HG03025 (cell line): ENCODE results near the gene ZNF319.

Experiments used
- ATAC-seq: cut with Tn5 transposase; IDR thresholded peaks from one replicate; pipeline ENCODE4 v1.9.1; 2021; ENCODE audit warnings: mild to moderate bottlenecking, moderate library complexity; ENCODE audit not compliant: unreplicated experiment, low FRiP score

ZNF319 gene

DNA sequence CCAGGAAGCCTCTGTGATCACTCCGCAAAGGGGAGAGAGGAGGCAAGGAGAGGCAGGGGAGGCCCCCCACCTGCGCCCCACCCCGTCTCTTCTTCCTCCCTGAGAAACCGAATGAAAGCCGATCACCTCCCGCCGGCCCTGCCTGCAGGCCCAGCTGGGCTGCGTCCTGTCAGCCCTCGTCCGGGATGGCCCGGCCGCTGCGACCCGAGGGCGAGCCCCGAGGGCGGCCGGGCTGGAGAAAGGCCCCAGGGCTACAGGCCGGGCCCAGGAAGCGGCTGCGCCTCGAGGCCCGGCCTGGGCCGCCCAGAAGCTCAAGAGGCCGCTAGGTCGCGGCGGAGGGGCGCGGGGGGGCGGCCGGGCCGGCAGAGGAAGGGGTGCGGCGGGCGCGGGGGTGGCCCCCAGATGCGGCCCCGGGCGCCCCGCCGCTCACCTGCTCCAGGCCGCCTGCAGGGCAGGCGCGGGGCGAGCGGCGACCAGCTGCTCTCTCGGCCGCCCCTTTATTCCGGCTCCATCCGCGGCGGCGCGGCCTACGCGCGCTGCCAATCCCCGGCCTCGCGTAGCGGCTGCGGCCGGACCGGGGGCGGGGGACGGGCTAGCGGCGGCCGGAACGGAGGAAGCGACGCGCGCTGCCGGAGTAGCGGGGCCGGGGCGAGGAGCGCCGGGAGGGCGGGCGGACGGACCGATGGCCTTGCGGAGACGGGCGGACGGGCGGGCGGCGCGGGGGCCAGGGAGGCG, at the start of gene ZNF319:
ZNF319 (minus strand) TSS at position 702 of the 735 bp plus-strand sequence. CDS start 2,407 bp downstream, outside the sequence.
- ATAC-seq, result peak; percentile 21

DNA sequence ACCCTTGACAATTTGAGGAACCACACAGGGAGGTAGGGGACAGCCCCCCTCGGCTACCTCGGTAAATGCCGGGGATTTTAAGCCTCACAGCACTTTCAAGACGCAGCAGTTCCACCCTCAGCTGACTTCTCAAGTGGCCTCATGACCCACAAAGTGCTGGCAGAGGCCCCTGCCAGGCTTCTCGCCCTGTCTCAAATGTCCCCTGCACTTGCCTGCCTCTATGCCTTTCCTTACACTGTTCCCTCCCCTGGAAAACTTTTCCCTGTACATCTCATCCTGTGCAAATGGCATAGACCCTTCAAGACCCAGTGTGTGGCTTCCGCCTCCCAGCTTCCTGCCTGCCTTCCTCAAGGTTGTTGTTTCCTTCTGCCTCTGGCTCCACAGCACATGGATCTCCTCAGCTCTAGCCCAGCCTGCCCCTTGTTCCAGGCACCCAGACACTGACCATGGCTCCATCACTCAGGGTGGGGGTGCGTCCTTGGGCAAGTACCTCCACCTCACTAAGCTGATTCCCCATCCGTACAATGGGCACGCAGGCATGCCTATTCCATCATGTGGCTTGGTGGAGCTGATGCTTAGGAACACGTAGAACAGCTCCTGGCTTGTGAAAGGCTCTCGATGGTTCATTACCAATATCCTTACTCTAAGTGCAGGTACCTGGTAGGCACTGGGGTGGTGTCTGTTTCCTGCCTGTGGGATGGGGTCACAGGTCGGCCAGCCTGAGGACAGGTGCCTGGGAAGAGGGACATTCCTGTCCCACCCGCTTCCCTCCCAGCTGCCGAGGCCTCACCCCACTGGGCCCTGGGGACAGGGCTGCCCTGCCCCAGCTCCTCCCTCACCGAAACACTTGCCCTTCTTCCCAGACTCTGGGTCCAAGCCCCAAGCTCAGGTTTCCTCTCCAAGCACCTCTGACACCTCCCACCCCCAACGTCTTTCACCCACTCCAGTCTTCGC, 49.0 kb upstream of the ZNF319 start:
- no peak for ATAC-seq

DNA sequence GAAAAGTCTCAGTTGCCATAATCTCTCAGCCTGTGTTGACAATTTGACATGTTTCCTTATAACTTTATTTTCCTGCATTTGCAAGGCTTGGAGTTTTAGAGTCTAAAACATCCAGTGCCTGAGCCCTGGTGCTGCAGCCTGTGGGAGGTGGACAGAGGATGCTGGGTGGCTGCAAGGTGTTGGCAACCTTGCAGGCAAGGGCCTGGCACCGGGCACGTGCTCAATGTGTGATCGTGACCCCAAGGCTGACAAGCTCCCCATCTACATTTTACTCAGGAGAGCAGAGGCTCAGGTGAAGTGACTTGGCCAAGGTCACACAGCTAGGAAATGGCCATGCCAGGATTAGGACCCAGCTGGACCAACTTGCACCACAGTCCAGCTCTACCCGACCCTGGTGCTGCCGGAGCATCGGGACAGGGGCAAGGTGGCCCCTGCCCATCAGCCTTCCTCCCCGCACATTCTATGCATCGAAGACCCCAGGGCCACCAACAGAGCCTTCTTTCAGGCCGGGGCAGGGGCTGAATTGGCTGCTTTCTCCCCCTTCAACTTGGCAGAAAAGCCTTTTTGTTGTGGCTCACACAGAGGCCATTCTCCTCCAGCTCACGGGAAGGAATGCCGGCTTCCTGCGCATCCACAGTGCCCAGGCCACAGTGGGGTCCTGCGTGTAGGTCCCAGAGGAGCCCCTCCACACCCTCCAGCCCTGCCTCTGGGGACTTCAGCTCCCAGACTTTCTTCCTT, 48.2 kb upstream of the ZNF319 start:
- no peak for ATAC-seq

DNA sequence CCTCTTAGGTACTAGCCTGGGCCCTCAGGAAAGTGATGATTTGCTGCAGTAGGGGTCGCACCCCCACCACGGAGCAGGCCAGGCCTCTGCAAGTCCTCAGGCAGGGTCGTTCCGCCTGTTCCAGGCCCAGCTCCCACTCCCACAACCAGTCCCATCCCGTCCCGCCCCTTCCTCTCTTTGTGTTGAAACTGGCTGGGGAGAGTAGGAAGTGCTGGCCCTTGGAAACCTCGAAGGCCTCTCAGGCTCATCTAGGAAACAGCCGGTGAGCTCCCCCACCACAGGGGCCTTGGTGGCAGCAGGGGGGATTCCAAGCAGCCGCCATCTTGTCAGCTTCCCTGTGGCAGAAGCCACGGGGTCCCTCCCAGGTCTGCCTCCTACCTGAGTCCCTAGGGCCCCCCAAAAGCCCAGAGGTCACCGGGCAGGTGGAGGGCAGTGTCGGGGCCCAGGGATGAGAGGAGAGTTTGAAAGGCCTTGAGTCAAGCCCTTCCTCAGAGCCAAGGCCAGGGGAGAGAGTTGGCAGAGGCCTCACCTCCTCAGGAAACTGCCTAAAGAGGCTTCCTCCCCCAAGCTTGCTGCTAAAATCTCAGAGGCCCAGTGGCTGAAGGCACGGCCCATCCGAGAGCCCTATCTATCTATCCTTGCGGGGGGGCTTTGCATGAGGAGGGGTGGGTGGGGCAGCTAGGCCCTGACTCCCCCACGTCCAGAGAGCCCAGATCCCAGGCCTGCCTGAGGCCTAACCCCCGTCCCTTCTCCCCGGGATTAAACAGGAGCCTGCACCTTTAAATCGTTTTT, 47.3 kb upstream of the ZNF319 start:
- ATAC-seq, result no peak

DNA sequence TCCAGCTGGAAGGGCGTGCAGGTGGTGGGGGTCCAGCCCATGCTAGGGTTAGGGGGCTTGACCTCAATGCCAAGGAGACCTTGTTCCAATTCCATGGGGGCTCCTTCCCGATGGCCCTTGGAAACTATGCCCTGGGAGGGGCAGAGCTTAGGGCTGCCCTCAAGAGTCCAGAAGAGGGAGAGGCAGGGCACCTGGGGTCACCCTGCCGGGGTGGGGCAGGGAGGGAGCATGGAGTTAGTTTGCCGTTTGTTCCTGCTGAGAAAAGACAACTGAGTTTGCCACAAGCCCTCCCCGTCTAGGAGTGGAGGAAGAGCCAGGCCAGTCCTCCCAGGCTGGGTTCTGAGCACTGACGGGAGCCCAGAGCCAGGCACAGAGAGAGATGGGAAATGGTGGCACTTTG, 46.5 kb upstream of the ZNF319 start:
- ATAC-seq, result no peak

DNA sequence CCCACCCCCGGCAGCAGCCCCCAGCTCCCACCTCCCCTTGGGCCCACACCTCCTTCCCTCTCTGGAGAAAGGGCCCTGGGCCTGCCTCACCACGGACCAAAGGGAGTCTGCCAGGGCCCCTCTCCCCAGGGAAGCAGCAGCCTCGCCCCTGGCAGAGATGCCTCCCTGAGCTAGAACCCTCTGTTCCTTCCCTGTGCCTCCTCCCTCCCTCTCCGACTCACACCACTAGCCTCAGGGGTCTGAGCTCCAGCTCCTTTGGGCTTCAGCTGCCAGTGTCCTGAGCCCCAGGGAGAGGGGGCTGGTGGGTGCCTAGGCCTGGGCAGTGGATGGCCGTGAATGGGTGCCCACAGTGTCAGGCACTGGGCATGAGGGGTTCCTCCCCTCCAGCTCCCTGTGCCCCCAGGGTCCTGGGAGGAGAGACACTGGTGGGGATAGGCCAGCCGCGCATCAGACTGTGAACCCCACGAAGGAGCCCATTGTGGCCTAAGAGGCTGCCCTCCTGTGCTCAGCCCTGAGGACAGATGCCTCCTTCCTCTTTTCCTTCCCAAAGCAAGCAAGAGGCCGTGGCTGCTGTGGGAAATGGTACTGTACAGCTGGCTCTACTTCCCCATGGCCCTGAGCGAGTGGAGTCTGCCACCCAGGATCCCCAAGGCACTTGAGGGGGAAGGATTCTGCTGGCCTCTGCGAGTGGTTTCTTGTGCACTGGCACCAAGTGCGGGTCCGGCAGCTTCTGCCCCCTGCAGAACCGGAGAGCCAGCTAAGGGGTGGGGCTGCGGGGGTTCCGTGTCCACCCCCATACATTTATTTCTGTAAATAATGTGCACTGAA, 45.8 kb upstream of the ZNF319 start:
- no peak for ATAC-seq

DNA sequence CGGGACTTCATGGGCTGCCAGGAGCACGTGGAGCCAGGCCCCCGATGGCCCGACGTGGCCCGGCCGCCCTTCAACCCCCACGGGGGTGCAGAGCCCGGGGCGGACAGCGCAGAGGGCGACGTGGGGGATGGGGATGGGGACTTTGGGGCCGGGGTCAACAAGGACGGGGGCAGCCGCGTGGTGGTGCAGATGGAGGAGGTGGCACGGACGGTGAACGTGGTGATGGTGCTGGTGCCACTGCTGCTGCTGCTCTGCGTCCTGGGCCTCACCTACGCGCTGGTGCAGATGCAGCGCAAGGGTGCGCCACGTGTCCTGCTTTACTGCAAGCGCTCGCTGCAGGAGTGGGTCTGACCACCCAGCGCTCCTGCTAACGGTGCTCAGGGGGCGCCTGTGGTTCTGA, 44.6 kb upstream of the ZNF319 start:
- ATAC-seq, result no peak

DNA sequence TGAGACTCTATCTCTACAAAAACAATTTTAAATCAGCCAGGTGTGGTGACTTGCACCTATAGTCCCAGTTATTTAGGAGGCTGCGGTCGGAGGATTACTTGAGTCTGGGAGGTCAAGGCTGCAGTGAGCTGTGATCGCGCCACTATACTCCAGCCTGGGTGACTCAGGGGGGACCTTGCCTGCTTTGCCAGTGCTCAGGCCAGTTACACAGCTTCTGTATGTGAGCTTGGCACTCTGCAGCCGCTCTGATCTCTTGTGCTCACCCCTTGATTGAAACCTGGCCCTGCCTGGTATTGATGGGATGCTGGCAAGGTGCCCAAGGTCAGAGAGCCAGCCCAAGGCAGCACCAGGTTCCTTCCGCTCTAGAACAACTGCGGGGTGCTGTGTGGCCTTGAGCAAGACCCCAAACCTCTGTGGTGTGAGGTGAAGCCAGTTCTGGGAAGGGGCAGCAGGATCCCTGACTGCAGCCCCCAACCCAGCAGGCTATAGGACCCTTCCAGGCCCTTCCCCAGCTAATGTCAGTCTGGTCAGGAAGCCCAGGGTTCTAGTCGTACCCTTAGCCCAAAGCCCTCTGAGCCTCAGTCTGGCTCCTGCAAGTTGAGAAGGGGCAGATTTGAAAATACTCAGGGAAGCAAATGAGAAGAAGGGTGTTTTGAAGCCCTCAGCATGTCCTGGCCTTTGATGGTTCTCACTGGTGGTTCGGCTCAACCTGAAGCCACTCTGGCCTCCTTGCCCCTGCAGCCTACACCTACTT, 44.0 kb upstream of the ZNF319 start:
- ATAC-seq, result no peak

DNA sequence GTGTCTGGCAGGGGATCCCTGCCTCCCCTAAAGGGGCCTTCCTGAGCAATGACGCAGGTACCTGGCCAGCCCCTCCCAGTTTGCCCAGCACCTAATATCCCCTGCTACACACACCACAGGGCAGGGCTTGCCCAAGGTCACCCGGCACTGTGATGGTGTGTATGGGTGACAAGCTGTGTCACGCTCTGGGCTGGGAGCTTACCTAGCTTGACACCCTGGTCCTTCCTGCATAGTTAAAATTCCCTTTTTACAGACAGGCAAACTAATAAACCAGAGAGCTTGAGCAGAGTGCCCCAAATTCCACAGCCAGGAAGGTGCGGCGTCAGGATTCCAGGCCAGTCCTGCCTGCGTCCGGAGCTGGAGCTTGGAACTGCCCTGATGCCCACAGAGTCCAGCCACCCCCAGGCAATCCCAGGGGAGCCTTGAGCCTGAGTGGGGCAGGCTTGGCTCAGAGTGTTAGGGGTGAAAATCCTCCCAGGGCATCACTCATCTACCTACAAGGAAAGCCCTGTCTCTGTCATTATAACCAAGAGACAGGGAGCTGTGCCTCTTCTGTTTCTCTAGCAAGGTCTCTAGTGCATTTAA, 43.2 kb upstream of the ZNF319 start:
- no peak for ATAC-seq

DNA sequence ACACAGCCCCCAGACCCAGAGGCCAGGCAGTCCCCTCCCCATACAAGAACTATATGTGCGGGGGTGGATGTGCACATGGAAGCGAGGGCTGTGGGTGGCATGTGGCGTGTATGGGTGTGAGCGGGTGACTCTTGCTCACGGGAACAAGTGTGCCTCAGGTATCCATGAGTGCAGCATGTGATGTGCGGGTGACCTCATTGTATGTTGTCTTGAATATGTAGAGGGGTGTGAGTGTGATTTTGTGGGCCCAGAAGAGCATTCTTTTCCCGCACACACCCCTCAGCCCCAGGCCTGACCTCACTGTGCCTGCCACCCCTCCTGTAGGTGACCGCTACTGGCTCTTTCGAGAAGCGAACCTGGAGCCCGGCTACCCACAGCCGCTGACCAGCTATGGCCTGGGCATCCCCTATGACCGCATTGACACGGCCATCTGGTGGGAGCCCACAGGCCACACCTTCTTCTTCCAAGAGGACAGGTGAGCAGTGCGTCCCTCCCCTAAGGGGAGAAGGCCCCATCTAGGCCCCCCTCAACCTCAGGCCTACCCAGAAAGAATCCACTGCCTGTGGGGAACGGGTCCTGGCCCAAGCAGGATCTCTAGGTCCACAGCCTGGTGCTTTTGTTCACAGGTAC, 42.5 kb upstream of the ZNF319 start:
- no peak for ATAC-seq

DNA sequence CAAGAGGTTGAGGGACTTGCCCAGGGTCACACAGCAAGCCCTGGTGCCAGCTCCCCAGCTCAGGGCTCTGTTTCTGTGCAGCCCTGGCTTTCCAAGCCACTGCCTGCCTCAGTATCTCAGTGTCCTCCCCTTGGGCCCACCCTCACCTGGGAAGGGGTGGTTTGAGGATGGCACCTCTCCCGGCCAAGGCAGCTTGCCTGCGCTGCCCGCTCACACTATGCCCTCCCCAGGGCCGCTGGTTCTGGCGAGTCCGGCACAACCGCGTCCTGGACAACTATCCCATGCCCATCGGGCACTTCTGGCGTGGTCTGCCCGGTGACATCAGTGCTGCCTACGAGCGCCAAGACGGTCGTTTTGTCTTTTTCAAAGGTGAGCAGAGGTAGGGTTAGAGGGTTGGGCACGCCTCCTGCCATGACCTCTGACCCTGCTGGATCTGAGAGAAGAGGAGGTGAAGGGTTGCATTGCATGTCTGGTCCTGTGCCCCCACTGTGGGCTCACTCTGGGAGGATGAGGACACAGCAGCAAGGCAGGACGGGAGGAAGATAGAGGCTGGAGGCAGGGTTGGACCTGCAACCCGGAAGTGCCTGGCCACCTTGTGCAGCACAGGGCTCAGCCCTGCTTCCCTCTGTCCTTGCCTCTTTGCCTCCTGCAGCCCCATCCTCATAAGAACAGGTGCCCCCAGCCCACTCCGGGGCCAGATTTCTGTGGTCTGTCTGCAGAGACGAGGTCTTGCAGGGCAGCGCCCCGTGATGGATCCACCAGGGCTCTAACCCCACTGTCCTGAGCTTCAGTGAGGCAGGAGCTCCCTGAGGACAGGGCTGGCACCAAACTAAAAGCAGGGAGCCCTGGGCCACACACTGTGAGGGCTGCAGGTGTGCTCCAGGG, 41.8 kb upstream of the ZNF319 start:
- ATAC-seq, result no peak

DNA sequence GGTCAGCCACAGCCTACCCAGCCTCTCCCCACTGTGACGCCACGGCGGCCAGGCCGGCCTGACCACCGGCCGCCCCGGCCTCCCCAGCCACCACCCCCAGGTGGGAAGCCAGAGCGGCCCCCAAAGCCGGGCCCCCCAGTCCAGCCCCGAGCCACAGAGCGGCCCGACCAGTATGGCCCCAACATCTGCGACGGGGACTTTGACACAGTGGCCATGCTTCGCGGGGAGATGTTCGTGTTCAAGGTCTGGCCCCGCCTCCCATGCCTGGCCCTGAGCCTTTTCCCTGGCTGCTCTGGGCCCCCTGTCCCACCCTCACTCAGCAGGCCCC, 41.1 kb upstream of the ZNF319 start:
- no peak for ATAC-seq

DNA sequence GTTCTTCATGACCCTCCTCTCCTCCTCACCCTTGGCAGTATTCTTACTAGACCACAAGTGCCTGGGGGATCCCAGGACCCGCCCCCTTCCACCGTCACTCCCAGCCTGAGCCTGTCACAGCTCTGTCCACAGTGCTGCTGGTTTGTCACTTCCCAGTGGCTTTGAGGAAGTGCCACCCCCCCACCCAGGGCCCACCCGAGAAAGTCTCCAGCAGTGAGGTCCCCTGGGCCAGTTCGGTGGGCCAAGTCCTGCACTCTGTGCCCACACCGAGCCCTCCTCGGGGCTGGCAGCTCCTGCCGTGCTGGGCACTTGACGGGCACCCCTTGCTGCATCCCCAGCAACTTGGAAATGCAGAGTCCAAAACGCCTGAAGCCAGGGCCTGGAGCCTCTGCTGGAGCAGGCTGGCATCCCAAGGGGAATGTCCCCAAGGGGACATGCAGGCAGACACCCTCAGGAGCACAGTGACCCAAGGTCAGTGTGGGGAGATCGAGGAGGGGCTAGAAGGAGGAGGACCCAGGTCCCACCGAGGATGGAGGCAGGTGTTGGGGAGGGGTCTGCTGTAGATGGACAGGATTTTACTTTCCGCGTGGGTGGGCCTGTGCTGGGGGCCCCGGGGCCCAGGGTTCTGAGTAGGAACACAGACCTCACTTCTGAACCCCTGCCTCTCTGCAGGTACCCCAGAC, 40.6 kb upstream of the ZNF319 start:
- ATAC-seq, result no peak

DNA sequence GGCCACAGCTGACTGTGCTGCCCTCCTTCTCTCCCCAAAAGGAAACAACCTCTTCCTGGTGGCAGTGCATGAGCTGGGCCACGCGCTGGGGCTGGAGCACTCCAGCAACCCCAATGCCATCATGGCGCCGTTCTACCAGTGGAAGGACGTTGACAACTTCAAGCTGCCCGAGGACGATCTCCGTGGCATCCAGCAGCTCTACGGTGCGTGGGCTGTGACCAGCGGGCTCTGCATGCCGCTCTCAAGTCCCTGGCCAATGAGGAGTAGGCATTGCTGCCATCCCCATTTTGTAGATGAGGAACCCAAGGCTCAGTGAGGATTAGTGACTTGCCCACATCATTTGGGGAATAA, 40.0 kb upstream of the ZNF319 start:
- ATAC-seq, result no peak

DNA sequence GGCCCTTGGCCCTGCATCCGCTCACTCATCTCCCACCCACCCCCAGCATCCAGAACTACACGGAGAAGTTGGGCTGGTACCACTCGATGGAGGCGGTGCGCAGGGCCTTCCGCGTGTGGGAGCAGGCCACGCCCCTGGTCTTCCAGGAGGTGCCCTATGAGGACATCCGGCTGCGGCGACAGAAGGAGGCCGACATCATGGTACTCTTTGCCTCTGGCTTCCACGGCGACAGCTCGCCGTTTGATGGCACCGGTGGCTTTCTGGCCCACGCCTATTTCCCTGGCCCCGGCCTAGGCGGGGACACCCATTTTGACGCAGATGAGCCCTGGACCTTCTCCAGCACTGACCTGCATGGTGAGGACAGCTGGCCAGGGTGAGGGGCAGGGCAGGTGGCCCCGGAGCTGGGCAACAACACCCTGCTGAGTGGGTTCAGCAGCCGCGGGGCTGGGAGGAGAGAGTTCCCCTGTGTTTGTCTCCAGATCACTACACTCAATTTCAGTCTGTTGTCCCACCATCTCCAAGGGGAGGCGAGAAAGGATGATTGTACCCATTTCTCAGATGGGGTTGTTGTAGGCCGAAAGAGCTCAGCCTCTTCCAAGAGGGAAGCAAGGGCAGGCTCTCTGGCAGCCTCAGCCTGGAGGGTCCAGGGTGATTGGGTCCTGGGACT, 39.5 kb upstream of the ZNF319 start:
- no peak for ATAC-seq

DNA sequence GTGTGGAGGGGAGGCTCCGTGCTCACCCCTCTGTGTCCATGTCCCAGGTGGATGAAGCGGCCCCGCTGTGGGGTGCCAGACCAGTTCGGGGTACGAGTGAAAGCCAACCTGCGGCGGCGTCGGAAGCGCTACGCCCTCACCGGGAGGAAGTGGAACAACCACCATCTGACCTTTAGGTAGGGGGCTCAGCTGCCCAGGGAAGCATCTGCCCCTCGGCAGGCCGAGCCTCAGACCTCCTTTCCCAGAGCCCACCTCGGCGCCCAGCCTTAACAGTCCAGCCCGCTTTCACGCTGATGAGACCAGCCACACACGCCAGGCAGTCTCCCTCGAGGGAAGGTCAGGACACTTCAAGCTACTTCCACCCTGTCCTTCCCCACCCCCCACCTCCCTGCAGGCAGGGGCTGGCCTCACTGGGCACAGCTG, 37.8 kb upstream of the ZNF319 start:
- no peak for ATAC-seq
